8988T (cell line): ENCODE measurements around the gene EHD1.
"Not testable (repeated sequence)": the region's sequence is repeated elsewhere in the genome, so short reads cannot be mapped to it uniquely, and the experiment has no call there.

Source experiments
- DNase-seq: peaks from one replicate; pipeline ENCODE4 v3.0.0; 2011

The EHD1 gene

GRCh38 chr11:64855596-64856304 is 22.7 kb downstream of the EHD1 start:
- DNase-seq, result no peak

- peak; percentile 98 for DNase-seq
Observed at GRCh38 chr11:64854534-64855502, 23.6 kb downstream of the EHD1 start.

- DNase-seq, result no peak
Observed at GRCh38 chr11:64854157-64854533, 24.3 kb downstream of the EHD1 start.

GRCh38 chr11:64853709-64854108 is 24.7 kb downstream of the EHD1 start:
- DNase-seq, result no peak

GRCh38 chr11:64852804-64853509 is 25.5 kb downstream of the EHD1 start:
- no peak for DNase-seq

- no peak for DNase-seq
Observed at GRCh38 chr11:64851831-64852351, 26.5 kb downstream of the EHD1 start.

- DNase-seq, result no peak
Observed at GRCh38 chr11:64850979-64851567, 27.3 kb downstream of the EHD1 start.

GRCh38 chr11:64849598-64850356 is 28.6 kb downstream of the EHD1 start:
- DNase-seq, result no peak

GRCh38 chr11:64848826-64849597 is 29.4 kb downstream of the EHD1 start:
- DNase-seq, result no peak

- no peak for DNase-seq
Observed at GRCh38 chr11:64848214-64848825, 30.1 kb downstream of the EHD1 start.

GRCh38 chr11:64846998-64847666 is 31.3 kb downstream of the EHD1 start:
- DNase-seq, result peak; percentile 99

GRCh38 chr11:64845776-64846129 is 32.7 kb downstream of the EHD1 start:
- not testable (repeated sequence) for DNase-seq

GRCh38 chr11:64845129-64845775 is 33.2 kb downstream of the EHD1 start:
- DNase-seq, result no peak

- peak; percentile 98 for DNase-seq
Observed at GRCh38 chr11:64844330-64845128, 33.9 kb downstream of the EHD1 start, which contains the start of gene CDC42BPG. Gene CDC42BPG (minus strand): TSS chr11:64844653. CDS start chr11:64844569, 84 bp downstream.

GRCh38 chr11:64843686-64844329 is 34.6 kb downstream of the EHD1 start:
- DNase-seq, result no peak

GRCh38 chr11:64842851-64843685 is 35.4 kb downstream of the EHD1 start:
- DNase-seq, result peak; percentile 98

- no peak for DNase-seq
Observed at GRCh38 chr11:64842366-64842759, 36.1 kb downstream of the EHD1 start.
